ENCODE measurements around the gene DNAJC8. TPM values are rescaled to one million over a fixed set of nuclear protein-coding genes. Genes with fewer than 3 reads are reported as not detected.
A peak's percentile ranks its signal among the peaks of the same experiment; 100 is the strongest.

DNAJC8 gene
- total RNA-seq, 4 donors from 2014 or later: 68.4 to 90.3 (median 80.5) TPM

- ATAC-seq: no peak
- TF ChIP-seq POLR2A (IDR thresholded peaks at IDR 0.05) (no peak), POLR2AphosphoS5 (IDR thresholded peaks at IDR 0.05) (no peak), EP300 (IDR thresholded peaks at IDR 0.05) (no peak), CTCF (IDR thresholded peaks at IDR 0.05) (no peak)
- no peak overlapping the region for H3K4me3 ChIP-seq
- no peak overlapping the region for H3K27ac ChIP-seq
- H3K36me3 ChIP-seq: peaks cover 0 to 18% of the 10 kb centered on the region in 2 donors
- H3K9me3 ChIP-seq: no peaks in the 10 kb centered on the region
- no peaks in the 10 kb centered on the region for H3K27me3 ChIP-seq
- peaks cover 0 to 40% (median 7%) of the 10 kb centered on the region in 3 donors for H3K4me1 ChIP-seq
- 70% methylated on average over 2 of the region's 5 CpGs; no CpG with 5 or more reads in 1 of the 2 donors for WGBS, 2 donors (ENCODE audit: low coverage in 1 of 2)
These were observed 34.1 kb upstream of the DNAJC8 start for GRCh38 chr1:28266920-28267322.

- peaks cover 0 to 54% (median 15%) of the 10 kb centered on the region in 3 donors for H3K4me1 ChIP-seq
- 57 to 86% methylated on average over 2 to 8 of the region's 8 CpGs for WGBS, 2 donors (ENCODE audit: low coverage in 1 of 2)
- no peak overlapping the region for H3K27ac ChIP-seq
- no peaks in the 10 kb centered on the region for H3K9me3 ChIP-seq
- H3K4me3 ChIP-seq: no peak overlapping the region
- H3K27me3 ChIP-seq: no peaks in the 10 kb centered on the region
- ATAC-seq: no peak
- H3K36me3 ChIP-seq: peaks cover 0 to 6% of the 10 kb centered on the region in 2 donors
- TF ChIP-seq POLR2A (IDR thresholded peaks at IDR 0.05): no peak
- no peak for TF ChIP-seq CTCF (IDR thresholded peaks at IDR 0.05)
- TF ChIP-seq EP300 (IDR thresholded peaks at IDR 0.05): no peak
- no peak for TF ChIP-seq POLR2AphosphoS5 (IDR thresholded peaks at IDR 0.05)
These were observed 32.7 kb upstream of the DNAJC8 start for GRCh38 chr1:28265577-28265976.

GRCh38 chr1:28264897-28265296, 32.1 kb upstream of the DNAJC8 start:
- peaks cover 0 to 56% (median 15%) of the 10 kb centered on the region in 3 donors for H3K4me1 ChIP-seq
- H3K36me3 ChIP-seq: peaks cover 0 to 4% of the 10 kb centered on the region in 2 donors
- H3K27me3 ChIP-seq: no peaks in the 10 kb centered on the region
- TF ChIP-seq EP300 (IDR thresholded peaks at IDR 0.05): no peak
- no peak for TF ChIP-seq POLR2A (IDR thresholded peaks at IDR 0.05)
- no peak for TF ChIP-seq CTCF (IDR thresholded peaks at IDR 0.05)
- no peak for TF ChIP-seq POLR2AphosphoS5 (IDR thresholded peaks at IDR 0.05)
- no peak for ATAC-seq
- H3K9me3 ChIP-seq: no peaks in the 10 kb centered on the region
- H3K27ac ChIP-seq: no peak overlapping the region
- 100% methylated on average over 1 of the region's 1 CpG; no CpG with 5 or more reads in 1 of the 2 donors for WGBS, 2 donors (ENCODE audit: low coverage in 1 of 2)
- no peak overlapping the region for H3K4me3 ChIP-seq

GRCh38 chr1:28260803-28261174, 28.0 kb upstream of the DNAJC8 start:
- TF ChIP-seq CTCF (IDR thresholded peaks at IDR 0.05) (no peak), POLR2AphosphoS5 (IDR thresholded peaks at IDR 0.05) (no peak), EP300 (IDR thresholded peaks at IDR 0.05) (no peak)
- peak overlapping the region; percentile 62 to 77 for H3K4me3 ChIP-seq
- H3K9me3 ChIP-seq: no peaks in the 10 kb centered on the region
- H3K27ac ChIP-seq: peak overlapping the region in 3 of 4 donors; percentile 93 to 99 (median 98)
- ATAC-seq: no peak
- no peaks in the 10 kb centered on the region for H3K27me3 ChIP-seq
- H3K4me1 ChIP-seq: peaks cover 0 to 48% (median 10%) of the 10 kb centered on the region in 3 donors
- WGBS, 2 donors (ENCODE audit: low coverage in 1 of 2): 41 to 63% methylated on average over 3 to 6 of the region's 7 CpGs
- no peaks in the 10 kb centered on the region for H3K36me3 ChIP-seq
